Activated B cell treated with CpG ODN at 0.5 μM for 24 hours (primary cell): Measurements from ENCODE around the gene ZCRB1. TPM values are rescaled to one million over a fixed set of nuclear protein-coding genes. Genes with fewer than 3 reads are reported as not detected.

ENCODE experiments used
- ATAC-seq: fragments of 200-7000 bp; cut with Tn5 transposase; one replicate; pipeline ENCODE4 v1.10.0; 2021; ENCODE audit warnings: low read depth, mild to moderate bottlenecking, moderate library complexity
- CTCF ChIA-PET: fragments of 350-600 bp; sonication (Branson Sonifier 250); formaldehyde crosslinking; loops from one replicate; lab custom pipeline; 2021; ENCODE audit warnings: antibody characterized with exemption; lab: Charles Lee
- POLR2A ChIA-PET: fragments of 350-600 bp; sonication (Branson Sonifier 250); formaldehyde crosslinking; loops from one replicate; lab custom pipeline; 2021; ENCODE audit warnings: antibody characterized with exemption; lab: Charles Lee
- DNase-seq: peaks from one replicate; pipeline ENCODE4 v3.0.0; 2022
- H3K27ac Mint-ChIP-seq: one replicate; pipeline ENCODE4 v1.8.0; 2020; ENCODE audit warnings: mixed read lengths
- H3K27me3 Mint-ChIP-seq: one replicate; pipeline ENCODE4 v1.8.0; 2021; ENCODE audit warnings: mixed read lengths
- H3K36me3 Mint-ChIP-seq: one replicate; pipeline ENCODE4 v1.8.0; 2021; ENCODE audit warnings: low read depth, mixed read lengths
- H3K4me1 Mint-ChIP-seq: one replicate; pipeline ENCODE4 v1.8.0; 2021; ENCODE audit warnings: mixed read lengths
- H3K4me3 Mint-ChIP-seq: one replicate; pipeline ENCODE4 v1.8.0; 2020; ENCODE audit warnings: mild to moderate bottlenecking, mixed read lengths
- H3K9me3 Mint-ChIP-seq: one replicate; pipeline ENCODE4 v1.8.0; 2020; ENCODE audit warnings: mixed read lengths
- intact Hi-C: fragments of 100-400 bp; cut with micrococcal nuclease; formaldehyde crosslinking; loops from one replicate; pipeline ENCODE4 v1.15.1; 2024
- total RNA-seq: library from RNA; stranded (reverse); gene quantifications from 2 replicates; pipeline ENCODE4 v1.2.3, GENCODE V29; 2022
- TF ChIP-seq, protein P1 (sequence below): fragments of 200-600 bp; IDR thresholded peaks from one replicate; pipeline ENCODE4 v1.8.0; 2022; ENCODE audit warnings: antibody characterized with exemption, mild to moderate bottlenecking

ZCRB1 gene
- total RNA-seq, 1 donor from 2014 or later, result 37.6 TPM

GRCh38 chr12:42365486-42365885 lies 39.6 kb upstream of the ZCRB1 start:
- Mint-ChIP-seq H3K36me3 (peaks cover 26% of the 10 kb centered on the region), H3K9me3 (no peaks in the 10 kb centered on the region), H3K27me3 (no peaks in the 10 kb centered on the region), H3K4me3 (no peak overlapping the region), H3K27ac (no peak overlapping the region), H3K4me1 (peaks cover 26% of the 10 kb centered on the region)
- CTCF ChIA-PET, result no interaction called here
- TF ChIP-seq, protein P1, sequence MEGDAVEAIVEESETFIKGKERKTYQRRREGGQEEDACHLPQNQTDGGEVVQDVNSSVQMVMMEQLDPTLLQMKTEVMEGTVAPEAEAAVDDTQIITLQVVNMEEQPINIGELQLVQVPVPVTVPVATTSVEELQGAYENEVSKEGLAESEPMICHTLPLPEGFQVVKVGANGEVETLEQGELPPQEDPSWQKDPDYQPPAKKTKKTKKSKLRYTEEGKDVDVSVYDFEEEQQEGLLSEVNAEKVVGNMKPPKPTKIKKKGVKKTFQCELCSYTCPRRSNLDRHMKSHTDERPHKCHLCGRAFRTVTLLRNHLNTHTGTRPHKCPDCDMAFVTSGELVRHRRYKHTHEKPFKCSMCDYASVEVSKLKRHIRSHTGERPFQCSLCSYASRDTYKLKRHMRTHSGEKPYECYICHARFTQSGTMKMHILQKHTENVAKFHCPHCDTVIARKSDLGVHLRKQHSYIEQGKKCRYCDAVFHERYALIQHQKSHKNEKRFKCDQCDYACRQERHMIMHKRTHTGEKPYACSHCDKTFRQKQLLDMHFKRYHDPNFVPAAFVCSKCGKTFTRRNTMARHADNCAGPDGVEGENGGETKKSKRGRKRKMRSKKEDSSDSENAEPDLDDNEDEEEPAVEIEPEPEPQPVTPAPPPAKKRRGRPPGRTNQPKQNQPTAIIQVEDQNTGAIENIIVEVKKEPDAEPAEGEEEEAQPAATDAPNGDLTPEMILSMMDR, result no peak
- no peak for DNase-seq
- intact Hi-C loops, result no loop called here
- POLR2A ChIA-PET, result no interaction called here
- no peak for ATAC-seq

- H3K27ac Mint-ChIP-seq, result no peak overlapping the region
- ATAC-seq (no peak), DNase-seq (no peak)
- CTCF ChIA-PET, result no interaction called here
- TF ChIP-seq, protein P1, result no peak
- H3K36me3 Mint-ChIP-seq, result peaks cover 29% of the 10 kb centered on the region
- intact Hi-C loops, result no loop called here
- POLR2A ChIA-PET, result no interaction called here
- H3K4me3 Mint-ChIP-seq, result no peak overlapping the region
- H3K9me3 Mint-ChIP-seq, result no peaks in the 10 kb centered on the region
- no peaks in the 10 kb centered on the region for H3K27me3 Mint-ChIP-seq
- H3K4me1 Mint-ChIP-seq, result peaks cover 30% of the 10 kb centered on the region
These were observed 38.8 kb upstream of the ZCRB1 start for GRCh38 chr12:42364692-42365091.

- TF ChIP-seq, protein P1, result no peak
- DNase-seq (no peak), ATAC-seq (no peak)
- H3K4me1 Mint-ChIP-seq, result peaks cover 33% of the 10 kb centered on the region
- no peak overlapping the region for H3K27ac Mint-ChIP-seq
- H3K27me3 Mint-ChIP-seq, result no peaks in the 10 kb centered on the region
- intact Hi-C loops, result no loop called here
- CTCF ChIA-PET, result no interaction called here
- H3K4me3 Mint-ChIP-seq, result no peak overlapping the region
- H3K9me3 Mint-ChIP-seq, result no peaks in the 10 kb centered on the region
- peaks cover 32% of the 10 kb centered on the region for H3K36me3 Mint-ChIP-seq
- POLR2A ChIA-PET, result no interaction called here
These were observed 36.9 kb upstream of the ZCRB1 start for GRCh38 chr12:42362647-42363260.

DNA sequence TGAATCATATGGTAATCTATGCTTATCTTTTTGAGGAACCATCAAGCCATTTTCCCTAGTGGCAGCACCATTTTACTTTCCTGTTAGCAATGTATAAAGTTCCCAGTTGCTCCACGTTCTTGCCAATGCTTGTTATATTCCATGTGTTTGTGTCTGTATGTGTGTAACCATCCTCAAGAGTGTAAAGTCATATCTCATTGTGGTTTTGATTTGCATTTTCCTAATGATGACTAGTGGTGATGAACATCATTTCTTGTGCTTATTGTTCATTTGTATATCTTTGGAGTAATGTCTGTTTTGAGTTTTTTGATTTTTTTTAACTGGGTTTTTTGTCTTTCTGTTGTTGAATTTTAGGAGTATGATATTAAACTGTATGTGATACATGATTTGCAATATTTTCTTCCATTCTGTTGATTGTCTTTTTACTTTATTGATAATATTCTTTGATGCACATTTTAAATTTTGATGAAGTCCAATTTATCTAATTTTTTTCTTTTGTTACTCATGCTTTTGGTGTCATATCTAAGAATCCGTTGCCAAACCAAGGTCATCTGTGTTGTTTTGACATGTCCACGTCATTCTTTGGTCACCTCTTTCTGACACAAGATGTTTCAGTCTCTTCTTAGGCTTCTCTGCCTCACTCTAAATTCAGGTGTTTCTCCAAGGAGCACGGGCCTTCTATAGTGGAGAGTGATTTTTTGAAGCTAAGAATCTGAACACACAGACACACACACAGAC lies 36.2 kb upstream of the ZCRB1 start:
- TF ChIP-seq, protein P1, result no peak
- H3K27me3 Mint-ChIP-seq, result no peaks in the 10 kb centered on the region
- no peaks in the 10 kb centered on the region for H3K9me3 Mint-ChIP-seq
- H3K36me3 Mint-ChIP-seq, result peaks cover 35% of the 10 kb centered on the region
- H3K4me1 Mint-ChIP-seq, result peaks cover 33% of the 10 kb centered on the region
- ATAC-seq (no peak), DNase-seq (no peak)
- POLR2A ChIA-PET, result no interaction called here
- no peak overlapping the region for H3K27ac Mint-ChIP-seq
- intact Hi-C loops, result loop anchor here (2.0 kb wide), 1 partner anchor 17 kb away; no protein-coding TSS in a partner anchor
- CTCF ChIA-PET, result no interaction called here
- no peak overlapping the region for H3K4me3 Mint-ChIP-seq

DNA sequence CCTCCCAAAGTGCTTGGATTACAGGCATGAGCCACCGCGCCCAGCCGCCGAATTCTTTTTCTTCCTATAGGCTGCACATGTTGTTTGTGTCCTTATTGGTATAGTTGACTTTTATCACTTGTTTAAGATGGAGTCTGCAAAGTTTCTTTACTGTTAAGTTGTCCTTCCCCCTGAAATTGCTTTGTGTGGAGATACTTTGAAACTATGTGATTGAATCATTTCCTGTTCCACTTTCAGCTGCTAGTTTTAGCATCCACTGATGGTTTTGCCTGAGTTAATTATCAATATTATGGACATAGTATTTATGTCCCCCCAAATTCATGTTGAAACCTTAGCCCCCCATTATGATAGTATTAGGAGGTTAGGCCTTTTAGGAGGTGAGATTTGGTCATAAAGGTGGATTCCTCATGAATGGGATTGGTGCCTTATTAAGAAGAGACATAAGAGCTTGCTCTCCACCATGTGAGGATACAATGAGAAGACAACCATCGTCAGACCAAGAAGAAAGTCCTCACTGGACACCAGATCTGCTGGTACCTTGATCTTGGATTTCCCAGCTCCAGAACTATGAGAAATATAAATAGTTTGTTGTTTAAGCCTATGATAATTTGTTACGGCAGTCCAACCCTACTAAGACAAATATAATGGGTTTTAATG lies 35.0 kb upstream of the ZCRB1 start:
- Mint-ChIP-seq H3K4me3 (no peak overlapping the region), H3K36me3 (peaks cover 45% of the 10 kb centered on the region), H3K27me3 (no peaks in the 10 kb centered on the region), H3K4me1 (peaks cover 33% of the 10 kb centered on the region), H3K27ac (peak overlapping the region; percentile 47), H3K9me3 (no peaks in the 10 kb centered on the region)
- TF ChIP-seq, protein P1, result no peak
- ATAC-seq (no peak), DNase-seq (no peak)
- POLR2A ChIA-PET, result no interaction called here
- intact Hi-C loops, result loop anchor here (2.0 kb wide), 1 partner anchor 16 kb away; no protein-coding TSS in a partner anchor
- CTCF ChIA-PET, result interaction anchor here (2.4 kb wide), 1 partner anchor 11 kb away, joined by 9 read pairs; no protein-coding TSS in a partner anchor
